Stomach (tissue), 4 donors: ENCODE results near the gene GPC6.

ENCODE experiments used
- POLR2A ChIP-seq, 4 donors: fragments of 450-650 bp; IDR thresholded peaks; one replicate each; pipeline ENCODE4 v1.6.1; 2016; ENCODE audit warnings: antibody characterized with exemption in 4 of 4, control low read depth in 2 of 4, mild to moderate bottlenecking in 1 of 4, moderate library complexity in 1 of 4
- TF ChIP-seq, protein P1 (sequence below), 7 experiments: fragments of 450-650 bp in 4 of 7; fragments of 200-600 bp in 3 of 7; sonication (generic) in 3 of 7; IDR thresholded peaks; one replicate each; pipeline ENCODE4 v1.5.1; 2016 to 2019; ENCODE audit warnings: antibody characterized with exemption in 7 of 7, control low read depth in 2 of 7, mild to moderate bottlenecking in 1 of 7

DNA sequence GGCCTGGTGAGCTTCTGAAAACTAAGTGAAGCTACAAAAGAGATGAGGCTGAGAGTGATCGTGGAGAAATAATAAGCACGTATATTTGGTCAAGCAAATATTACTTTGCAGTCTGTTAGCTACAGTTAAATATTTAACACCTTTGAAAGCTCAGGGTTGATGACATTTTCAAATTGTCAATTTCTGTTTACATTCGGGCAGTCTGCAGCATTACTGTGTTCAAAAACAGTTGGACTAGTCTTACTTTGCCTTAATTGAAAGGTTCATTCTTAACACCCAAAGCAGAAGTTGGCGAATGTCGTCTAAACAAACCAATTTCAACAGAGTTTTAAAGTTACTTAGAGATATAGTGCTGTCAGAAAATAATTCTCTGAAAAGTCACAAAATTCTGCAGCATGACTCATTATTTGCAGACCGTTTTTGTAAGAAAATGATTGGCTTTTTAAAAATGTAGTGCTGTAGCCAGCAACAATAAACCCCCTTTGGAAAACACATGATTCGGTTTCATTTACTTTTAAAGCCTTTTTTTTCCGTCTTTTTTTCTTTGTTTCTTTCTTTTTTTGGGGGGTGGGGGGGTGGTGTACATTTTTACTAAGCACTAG, 549.0 kb downstream of the GPC6 start:
- TF ChIP-seq, protein P1, sequence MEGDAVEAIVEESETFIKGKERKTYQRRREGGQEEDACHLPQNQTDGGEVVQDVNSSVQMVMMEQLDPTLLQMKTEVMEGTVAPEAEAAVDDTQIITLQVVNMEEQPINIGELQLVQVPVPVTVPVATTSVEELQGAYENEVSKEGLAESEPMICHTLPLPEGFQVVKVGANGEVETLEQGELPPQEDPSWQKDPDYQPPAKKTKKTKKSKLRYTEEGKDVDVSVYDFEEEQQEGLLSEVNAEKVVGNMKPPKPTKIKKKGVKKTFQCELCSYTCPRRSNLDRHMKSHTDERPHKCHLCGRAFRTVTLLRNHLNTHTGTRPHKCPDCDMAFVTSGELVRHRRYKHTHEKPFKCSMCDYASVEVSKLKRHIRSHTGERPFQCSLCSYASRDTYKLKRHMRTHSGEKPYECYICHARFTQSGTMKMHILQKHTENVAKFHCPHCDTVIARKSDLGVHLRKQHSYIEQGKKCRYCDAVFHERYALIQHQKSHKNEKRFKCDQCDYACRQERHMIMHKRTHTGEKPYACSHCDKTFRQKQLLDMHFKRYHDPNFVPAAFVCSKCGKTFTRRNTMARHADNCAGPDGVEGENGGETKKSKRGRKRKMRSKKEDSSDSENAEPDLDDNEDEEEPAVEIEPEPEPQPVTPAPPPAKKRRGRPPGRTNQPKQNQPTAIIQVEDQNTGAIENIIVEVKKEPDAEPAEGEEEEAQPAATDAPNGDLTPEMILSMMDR (IDR thresholded peaks at IDR 0.05), result no peak
- TF ChIP-seq POLR2A (IDR thresholded peaks at IDR 0.05), result no peak
